Astrocyte of the spinal cord (primary cell): Measurements from ENCODE around the gene MADCAM1.
A peak's percentile ranks its signal among the peaks of the same experiment; 100 is the strongest.

ENCODE experiments used
- DNase-seq: peaks from one replicate; pipeline ENCODE4 v3.0.0; 2011; ENCODE audit warnings: low read depth, low spot score
- H3K4me3 ChIP-seq: 2 replicates; pipeline ENCODE4 v1.5.1; 2011; ENCODE audit warnings: low read depth, mild to moderate bottlenecking, low read length, moderate library complexity
- in situ Hi-C: cut with HindIII; loops from 2 replicates; pipeline ENCODE4 v1.10.0; 2017; ENCODE audit warnings: low sequenced_read_pairs
- TF ChIP-seq, protein P1 (sequence below): IDR thresholded peaks from 2 replicates; pipeline ENCODE4 v1.5.1; 2012; ENCODE audit warnings: low read depth, mild to moderate bottlenecking, low read length, inconsistent platforms

The MADCAM1 gene

DNA sequence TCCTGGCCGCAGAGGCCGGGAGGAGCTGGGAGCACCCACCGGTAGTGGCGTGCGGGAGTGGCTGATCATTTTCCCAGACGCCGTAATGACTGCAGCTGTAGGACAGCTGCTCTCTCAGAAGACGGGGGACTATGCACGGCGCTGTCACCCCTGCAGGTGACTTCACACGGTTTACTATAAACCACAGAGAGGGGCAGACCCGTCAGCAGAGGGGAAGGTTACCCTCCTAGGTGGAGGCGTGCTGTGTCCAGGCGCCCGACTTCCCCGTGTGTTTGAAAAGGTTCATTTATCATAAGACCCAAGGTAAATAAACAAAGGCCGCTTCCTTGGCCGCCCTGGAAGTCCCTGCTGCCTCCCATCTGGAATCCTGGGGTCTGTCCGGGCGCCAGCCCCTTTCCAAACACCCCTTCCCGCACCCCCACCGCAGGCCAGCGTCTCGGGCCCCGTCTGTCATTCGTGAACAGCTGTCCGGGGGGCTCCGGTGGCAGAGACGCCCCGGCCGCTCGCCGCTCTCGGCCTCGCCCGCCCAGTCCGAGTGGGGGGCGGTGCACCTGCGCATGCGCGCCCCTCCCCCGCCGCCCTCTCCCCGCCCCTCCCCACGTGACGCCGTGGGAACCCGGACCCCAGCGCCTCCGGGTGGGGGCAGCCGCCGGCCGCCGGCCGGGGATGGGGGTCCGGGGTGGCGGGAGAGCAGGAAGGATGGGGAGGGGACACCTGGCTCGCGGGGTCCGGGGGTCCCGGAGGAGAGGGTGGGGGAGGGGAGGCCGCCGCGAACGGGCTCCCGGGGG lies 36.4 kb upstream of the MADCAM1 start:
- DNase-seq = peak; percentile 40
- peak overlapping the region; percentile 46 for H3K4me3 ChIP-seq
- in situ Hi-C loops = no loop called here
- TF ChIP-seq, protein P1, sequence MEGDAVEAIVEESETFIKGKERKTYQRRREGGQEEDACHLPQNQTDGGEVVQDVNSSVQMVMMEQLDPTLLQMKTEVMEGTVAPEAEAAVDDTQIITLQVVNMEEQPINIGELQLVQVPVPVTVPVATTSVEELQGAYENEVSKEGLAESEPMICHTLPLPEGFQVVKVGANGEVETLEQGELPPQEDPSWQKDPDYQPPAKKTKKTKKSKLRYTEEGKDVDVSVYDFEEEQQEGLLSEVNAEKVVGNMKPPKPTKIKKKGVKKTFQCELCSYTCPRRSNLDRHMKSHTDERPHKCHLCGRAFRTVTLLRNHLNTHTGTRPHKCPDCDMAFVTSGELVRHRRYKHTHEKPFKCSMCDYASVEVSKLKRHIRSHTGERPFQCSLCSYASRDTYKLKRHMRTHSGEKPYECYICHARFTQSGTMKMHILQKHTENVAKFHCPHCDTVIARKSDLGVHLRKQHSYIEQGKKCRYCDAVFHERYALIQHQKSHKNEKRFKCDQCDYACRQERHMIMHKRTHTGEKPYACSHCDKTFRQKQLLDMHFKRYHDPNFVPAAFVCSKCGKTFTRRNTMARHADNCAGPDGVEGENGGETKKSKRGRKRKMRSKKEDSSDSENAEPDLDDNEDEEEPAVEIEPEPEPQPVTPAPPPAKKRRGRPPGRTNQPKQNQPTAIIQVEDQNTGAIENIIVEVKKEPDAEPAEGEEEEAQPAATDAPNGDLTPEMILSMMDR = no peak

DNA sequence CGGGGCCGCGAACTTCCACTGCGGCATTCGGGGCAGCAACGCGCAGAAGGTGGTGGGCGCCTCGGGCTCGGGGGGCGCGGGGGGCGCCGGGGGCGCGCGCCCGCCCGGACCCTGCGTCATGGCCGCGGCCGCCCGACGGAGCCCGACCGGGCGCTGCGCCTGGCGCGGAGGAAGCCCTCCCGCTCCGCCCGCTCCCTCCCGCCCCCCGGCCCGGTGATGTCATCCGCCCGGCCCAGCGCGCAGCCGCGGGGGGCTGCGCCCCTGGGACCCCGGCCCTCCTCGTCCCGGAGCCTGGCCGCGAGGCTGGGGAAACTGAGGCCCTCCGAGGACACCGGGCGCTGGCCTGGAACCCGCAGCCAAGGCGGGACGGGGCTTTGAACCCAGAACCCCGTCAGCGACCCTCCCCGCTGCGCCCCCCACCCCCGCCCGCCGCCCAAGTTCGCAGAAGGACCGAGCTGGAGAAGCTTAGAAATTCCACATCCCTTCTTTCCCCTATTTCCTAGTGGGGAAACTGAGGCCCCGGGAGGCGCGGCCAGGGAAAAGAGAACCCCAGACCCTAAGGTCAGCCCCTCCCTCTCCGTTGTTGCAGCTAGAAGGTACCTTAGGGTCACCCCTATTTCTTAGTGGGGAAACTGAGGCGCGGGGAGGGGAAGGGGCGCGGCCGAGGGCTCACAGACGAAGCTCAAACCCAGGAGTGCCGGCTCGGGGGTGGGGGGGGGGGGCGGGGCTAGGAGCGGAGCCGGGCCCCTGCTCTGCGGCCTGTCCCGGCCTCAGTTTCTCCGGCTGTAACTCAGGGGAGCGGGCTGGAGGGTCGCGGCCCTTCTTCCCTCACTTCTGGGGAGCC lies 35.2 kb upstream of the MADCAM1 start, which contains the start of gene SHC2:
Gene SHC2 (minus strand): TSS at position 157 of the 844 bp plus-strand sequence. CDS start 37 bp downstream, at position 120.
- DNase-seq = no peak
- in situ Hi-C loops = no loop called here

DNA sequence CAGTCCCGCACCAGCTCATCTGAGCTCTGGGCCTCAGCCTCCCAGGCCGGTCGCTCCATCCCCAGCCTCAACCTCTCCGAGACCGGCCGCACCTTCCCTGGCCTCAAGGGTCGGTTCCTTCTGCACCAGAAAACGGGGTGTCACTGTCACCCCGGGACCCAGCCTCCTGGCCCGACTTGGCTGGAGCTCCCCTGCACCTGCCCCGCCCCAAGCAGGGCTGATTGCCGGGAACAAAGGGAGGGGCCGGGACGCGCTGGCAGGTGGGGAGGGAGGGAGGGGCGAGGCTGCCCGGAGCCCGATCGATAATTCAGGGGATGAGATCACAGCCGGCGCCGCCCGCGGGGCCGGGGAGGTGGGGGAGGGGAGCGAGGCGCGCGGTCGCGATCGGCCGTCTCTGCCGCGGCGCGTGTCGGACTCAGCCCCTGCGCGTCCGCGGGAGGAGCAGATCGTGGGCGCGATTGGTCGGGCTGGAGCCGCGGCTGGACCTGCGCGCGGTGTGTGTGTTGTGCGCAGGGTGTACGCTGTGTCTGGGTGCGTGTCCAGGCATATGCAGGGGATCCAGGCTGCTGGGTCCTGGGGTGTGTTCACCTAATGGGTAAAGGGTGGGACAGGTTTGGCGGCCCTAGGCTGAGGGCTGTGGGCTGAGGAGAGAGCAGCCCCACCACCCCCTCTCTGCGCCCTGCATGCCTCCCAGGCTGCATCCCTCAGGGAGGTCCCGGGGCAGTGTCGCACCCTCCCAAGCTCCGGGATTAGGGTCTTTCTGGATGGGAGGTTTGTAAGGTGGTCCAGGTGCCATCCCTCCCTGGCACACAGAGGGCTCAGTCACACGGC lies 34.4 kb upstream of the MADCAM1 start:
- in situ Hi-C loops = no loop called here
- no peak overlapping the region for H3K4me3 ChIP-seq
- DNase-seq = no peak
- TF ChIP-seq, protein P1 = no peak

More for the DNA sequence above, 35.2 kb upstream of the MADCAM1 start, which contains the start of gene SHC2:
- peak within 1 kb of the TSS; percentile 46 for H3K4me3 ChIP-seq
- TF ChIP-seq, protein P1 = no peak

DNA sequence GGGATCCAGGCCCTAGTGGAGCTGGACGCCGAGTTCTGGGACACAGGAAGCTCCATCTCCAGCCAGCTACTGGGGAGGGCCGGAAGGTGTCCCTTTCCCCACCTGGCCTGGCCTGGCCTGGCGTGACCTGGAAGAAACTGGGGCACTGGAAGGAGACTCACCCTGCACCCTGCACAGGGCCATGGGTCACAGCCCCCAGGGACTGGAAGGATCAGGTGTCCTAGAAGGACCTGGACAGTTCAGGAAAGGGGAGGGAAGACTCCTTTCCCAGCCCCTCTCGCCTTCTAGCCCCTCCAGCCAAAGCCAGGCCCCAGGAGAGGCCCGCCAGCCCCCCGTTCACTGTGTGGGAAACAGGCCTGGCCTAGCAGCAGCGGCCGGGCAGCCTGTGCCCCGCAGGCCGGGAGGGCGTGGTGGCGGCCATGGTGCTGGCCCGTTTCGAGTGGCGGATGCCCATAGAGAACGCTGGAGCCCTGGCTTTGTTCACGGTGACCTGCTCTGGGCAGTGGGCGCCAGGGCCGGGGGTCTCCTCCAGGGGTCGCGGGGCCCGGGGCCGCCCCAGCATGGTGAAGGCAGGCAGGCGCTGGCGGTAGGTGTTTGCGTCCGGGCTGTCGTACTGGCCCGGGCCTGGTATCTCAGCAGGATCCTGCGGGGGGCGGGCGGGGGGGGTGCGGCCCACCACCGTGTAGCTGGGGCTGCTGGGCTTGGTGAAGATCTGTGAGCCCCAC lies 32.6 kb upstream of the MADCAM1 start:
- in situ Hi-C loops = no loop called here
- DNase-seq = no peak
- TF ChIP-seq, protein P1 = no peak
- no peak overlapping the region for H3K4me3 ChIP-seq

DNA sequence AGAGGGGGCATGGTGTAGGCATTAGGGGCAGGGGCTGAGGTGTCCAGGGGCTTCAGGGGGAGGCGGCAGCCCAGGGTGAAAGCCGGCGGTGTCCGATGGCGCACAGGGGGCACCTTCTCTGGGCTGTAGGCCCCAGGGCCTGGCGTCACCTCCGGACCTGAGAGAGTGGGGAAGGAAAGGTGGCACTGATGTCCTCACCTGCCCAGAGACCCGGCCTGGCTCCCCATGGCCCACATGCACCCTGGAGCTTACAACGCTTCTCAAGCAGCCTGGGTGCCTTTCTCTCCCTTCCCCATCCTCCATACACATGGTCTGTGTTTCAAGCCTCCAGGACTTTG lies 32.1 kb upstream of the MADCAM1 start:
- no peak overlapping the region for H3K4me3 ChIP-seq
- in situ Hi-C loops = no loop called here
- DNase-seq = no peak
- TF ChIP-seq, protein P1 = no peak
